ENCODE data around the gene AKR7A2.

GRCh38 chr1:19311931-19312781, at the start of gene AKR7A2, which contains the start of gene SLC66A1:
- TF ChIP-seq CTCF (conservative IDR thresholded peaks at IDR 0.05 in 1 of 2, IDR thresholded peaks at IDR 0.05 in 1 of 2; ENCODE audit: extremely low read depth in 1 of 2, insufficient read depth in 1 of 2, low read depth in 1 of 2, low read length in 2 of 2) (no peak), EZH2 (IDR thresholded peaks at IDR 0.05; ENCODE audit: borderline replicate concordance, low read length) (no peak)
